NT2/D1 (cell line): ENCODE results near the gene TRIM3.
A peak's percentile ranks its signal among the peaks of the same experiment; 100 is the strongest.

Experiments used
- DNase-seq: peaks from one replicate; pipeline ENCODE4 v3.0.0-alpha.2; 2011; ENCODE audit warnings: low read depth, low spot score
- H3K27me3 ChIP-seq: 2 replicates; pipeline ENCODE4 v1.6.0; 2011; ENCODE audit warnings: mild to moderate bottlenecking; ENCODE audit not compliant: insufficient read length, insufficient read depth
- H3K36me3 ChIP-seq: 2 replicates; pipeline ENCODE4 v1.6.1; 2011; ENCODE audit warnings: mild to moderate bottlenecking, low read length, mixed read lengths; ENCODE audit not compliant: insufficient read depth, insufficient read length
- H3K4me1 ChIP-seq: 2 replicates; pipeline ENCODE4 v1.5.1; 2011; ENCODE audit not compliant: insufficient read depth, insufficient read length
- H3K4me3 ChIP-seq: 2 replicates; pipeline ENCODE4 v1.5.1; 2011; ENCODE audit warnings: low read depth; ENCODE audit not compliant: insufficient read length
- H3K9ac ChIP-seq: 2 replicates; pipeline ENCODE4 v1.6.0; 2011; ENCODE audit warnings: low read depth; ENCODE audit not compliant: insufficient read length
- H3K9me3 ChIP-seq: 2 replicates; pipeline ENCODE4 v1.5.1; 2011; ENCODE audit warnings: mild to moderate bottlenecking, low read length; ENCODE audit not compliant: insufficient read depth
- SUZ12 ChIP-seq: IDR thresholded peaks from 2 replicates; pipeline ENCODE4 v1.6.1; 2011; ENCODE audit not compliant: insufficient read length, insufficient read depth; ENCODE audit errors: extremely low read depth
- YY1 ChIP-seq: IDR thresholded peaks from 2 replicates; pipeline ENCODE4 v1.6.1; 2011; ENCODE audit not compliant: insufficient read length, insufficient read depth
- ZNF274 ChIP-seq: IDR thresholded peaks from 2 replicates; pipeline ENCODE4 v1.6.1; 2011; ENCODE audit warnings: mild to moderate bottlenecking, low read depth, low read length

The TRIM3 gene

GRCh38 chr11:6486256-6486655 lies 12.5 kb upstream of the TRIM3 start:
- H3K4me3 ChIP-seq, result no peak overlapping the region
- H3K9me3 ChIP-seq, result no peaks in the 10 kb centered on the region
- DNase-seq, result no peak
- no peaks in the 10 kb centered on the region for H3K4me1 ChIP-seq
- peaks cover 67% of the 10 kb centered on the region for H3K36me3 ChIP-seq
- no peak for TF ChIP-seq SUZ12
- TF ChIP-seq YY1, result no peak
- no peak for TF ChIP-seq ZNF274
- H3K9ac ChIP-seq, result no peak overlapping the region
- H3K27me3 ChIP-seq, result no peaks in the 10 kb centered on the region

GRCh38 chr11:6485661-6486060 lies 11.9 kb upstream of the TRIM3 start:
- no peak overlapping the region for H3K4me3 ChIP-seq
- H3K4me1 ChIP-seq, result no peaks in the 10 kb centered on the region
- TF ChIP-seq YY1, result no peak
- no peak for TF ChIP-seq ZNF274
- no peak for TF ChIP-seq SUZ12
- no peaks in the 10 kb centered on the region for H3K9me3 ChIP-seq
- H3K36me3 ChIP-seq, result peaks cover 67% of the 10 kb centered on the region
- DNase-seq, result no peak
- no peak overlapping the region for H3K9ac ChIP-seq
- H3K27me3 ChIP-seq, result no peaks in the 10 kb centered on the region

- Histone ChIP-seq H3K4me1 (no peaks in the 10 kb centered on the region), H3K4me3 (no peak overlapping the region), H3K36me3 (peaks cover 79% of the 10 kb centered on the region), H3K9ac (no peak overlapping the region), H3K27me3 (no peaks in the 10 kb centered on the region), H3K9me3 (no peaks in the 10 kb centered on the region)
- TF ChIP-seq SUZ12 (no peak), YY1 (no peak), ZNF274 (no peak)
- no peak for DNase-seq
Observed at GRCh38 chr11:6483015-6483414, 9.3 kb upstream of the TRIM3 start.

- no peak for TF ChIP-seq ZNF274
- TF ChIP-seq YY1, result no peak
- H3K9me3 ChIP-seq, result no peaks in the 10 kb centered on the region
- H3K36me3 ChIP-seq, result peaks cover 81% of the 10 kb centered on the region
Observed at GRCh38 chr11:6482441-6482840, 8.7 kb upstream of the TRIM3 start.

GRCh38 chr11:6481924-6482275 lies 8.2 kb upstream of the TRIM3 start:
- TF ChIP-seq SUZ12, result no peak
- TF ChIP-seq ZNF274, result no peak
- no peak for TF ChIP-seq YY1
- Histone ChIP-seq H3K4me3 (peak overlapping the region; percentile 98), H3K27me3 (no peaks in the 10 kb centered on the region), H3K9me3 (no peaks in the 10 kb centered on the region), H3K9ac (peak overlapping the region; percentile 97), H3K36me3 (peaks cover 84% of the 10 kb centered on the region), H3K4me1 (no peaks in the 10 kb centered on the region)
- DNase-seq, result no peak

More at GRCh38 chr11:6482441-6482840, 8.7 kb upstream of the TRIM3 start:
- H3K4me3 ChIP-seq, result peak overlapping the region; percentile 98
- peak overlapping the region; percentile 97 for H3K9ac ChIP-seq
- no peaks in the 10 kb centered on the region for H3K4me1 ChIP-seq
- no peak for DNase-seq
- no peaks in the 10 kb centered on the region for H3K27me3 ChIP-seq

- Histone ChIP-seq H3K4me3 (peak within 1 kb of the TSS; percentile 98), H3K9me3 (no peaks in the 10 kb centered on the region), H3K27me3 (no peaks in the 10 kb centered on the region), H3K4me1 (no peaks in the 10 kb centered on the region), H3K36me3 (peaks cover 84% of the 10 kb centered on the region), H3K9ac (peak within 1 kb of the TSS; percentile 97)
- TF ChIP-seq SUZ12 (no peak), YY1 (no peak), ZNF274 (no peak)
- DNase-seq, result peak; percentile 96
Observed at GRCh38 chr11:6481012-6481923, 7.5 kb upstream of the TRIM3 start, which contains the start of the genes ARFIP2 and TIMM10B. Gene ARFIP2 (minus strand): TSS chr11:6481331. CDS start chr11:6480421, 910 bp downstream. Gene TIMM10B (plus strand): TSS chr11:6481501. CDS start chr11:6481517, 16 bp downstream.

GRCh38 chr11:6480299-6480914 lies 6.7 kb upstream of the TRIM3 start:
- no peak for DNase-seq
- peak overlapping the region; percentile 98 for H3K4me3 ChIP-seq
- TF ChIP-seq ZNF274 (no peak), YY1 (no peak), SUZ12 (no peak)
- H3K4me1 ChIP-seq, result no peaks in the 10 kb centered on the region
- peaks cover 80% of the 10 kb centered on the region for H3K36me3 ChIP-seq
- no peaks in the 10 kb centered on the region for H3K27me3 ChIP-seq
- H3K9ac ChIP-seq, result peak overlapping the region; percentile 97
- H3K9me3 ChIP-seq, result no peaks in the 10 kb centered on the region
